Measurements from ENCODE around the gene C2orf68.

- no peak for TF ChIP-seq CTCF (conservative IDR thresholded peaks at IDR 0.05; ENCODE audit: low read depth, low read length)
- no peak for TF ChIP-seq EZH2 (IDR thresholded peaks at IDR 0.05; ENCODE audit: low read length, unreplicated experiment)
- no peak for TF ChIP-seq EZH2phosphoT487 (IDR thresholded peaks at IDR 0.05; ENCODE audit: borderline replicate concordance, low read length)
These were observed 32.5 kb downstream of the C2orf68 start for GRCh38 chr2:85579266-85579935.
